DOHH2 (cell line): ENCODE results near the gene RCN1.

ENCODE experiments used
- H3F3A ChIP-seq: fragments of 200-600 bp; sonication (generic), shearing (Covaris generic); 2 replicates; pipeline ENCODE4 v1.6.0; 2016; ENCODE audit warnings: antibody characterized with exemption, mild to moderate bottlenecking; ENCODE audit not compliant: control insufficient read depth, insufficient read depth
- H3K27ac ChIP-seq: fragments of 200-600 bp; sonication (generic); 2 replicates; pipeline ENCODE4 v1.5.1; 2014; ENCODE audit warnings: low read depth, mild to moderate bottlenecking, low read length, moderate library complexity
- H3K27me3 ChIP-seq: fragments of 200-600 bp; sonication (generic); 2 replicates; pipeline ENCODE4 v1.6.1; 2014; ENCODE audit warnings: mild to moderate bottlenecking, low read length, mixed read lengths; ENCODE audit not compliant: control insufficient read depth
- H3K36me3 ChIP-seq: fragments of 200-600 bp; sonication (generic); 2 replicates; pipeline ENCODE4 v1.6.1; 2014; ENCODE audit warnings: mild to moderate bottlenecking, low read length, moderate library complexity, mixed read lengths; ENCODE audit not compliant: control insufficient read depth
- H3K4me1 ChIP-seq: fragments of 200-600 bp; sonication (generic); 2 replicates; pipeline ENCODE4 v1.6.1; 2014; ENCODE audit warnings: mild to moderate bottlenecking, low read length, mixed read lengths; ENCODE audit not compliant: control insufficient read depth
- H3K4me2 ChIP-seq: fragments of 200-600 bp; sonication (generic); 2 replicates; pipeline ENCODE4 v1.6.0; 2014; ENCODE audit warnings: mild to moderate bottlenecking, low read length, moderate library complexity
- H3K4me3 ChIP-seq: fragments of 200-600 bp; sonication (generic); 2 replicates; pipeline ENCODE4 v1.5.1; 2014; ENCODE audit warnings: mild to moderate bottlenecking, low read length, mixed read lengths
- H3K79me2 ChIP-seq: fragments of 200-600 bp; sonication (generic); 2 replicates; pipeline ENCODE4 v1.6.1; 2014; ENCODE audit warnings: mild to moderate bottlenecking, low read length, mixed read lengths; ENCODE audit not compliant: control insufficient read depth
- H3K9me2 ChIP-seq: fragments of 200-600 bp; sonication (generic); replicated peaks from 2 replicates; pipeline ENCODE4 v1.6.1; 2014; ENCODE audit warnings: mild to moderate bottlenecking, low read length, mixed read lengths; ENCODE audit not compliant: control insufficient read depth
- H3K9me3 ChIP-seq: fragments of 200-600 bp; sonication (generic); 2 replicates; pipeline ENCODE4 v1.6.1; 2014; ENCODE audit warnings: antibody characterized with exemption, low read length, mixed read lengths; ENCODE audit not compliant: control insufficient read depth, insufficient read depth
- H4K20me1 ChIP-seq: fragments of 200-600 bp; sonication (generic); 2 replicates; pipeline ENCODE4 v1.6.0; 2014; ENCODE audit warnings: low read depth, mild to moderate bottlenecking, antibody characterized with exemption, low read length, moderate library complexity; ENCODE audit not compliant: control insufficient read depth, insufficient read depth
- EZH2phosphoT487 ChIP-seq: fragments of 200-600 bp; sonication (generic); IDR thresholded peaks from 2 replicates; pipeline ENCODE4 v1.6.1; 2017; ENCODE audit warnings: borderline replicate concordance, mild to moderate bottlenecking, antibody characterized with exemption, low read length, moderate library complexity, mixed read lengths
- TF ChIP-seq, protein P1 (sequence below): fragments of 200-600 bp; sonication (generic); IDR thresholded peaks from one replicate; pipeline ENCODE4 v1.5.1; 2014; ENCODE audit warnings: antibody characterized with exemption, mild to moderate bottlenecking, low read depth, low read length; ENCODE audit not compliant: poor library complexity, severe bottlenecking

Gene RCN1

DNA sequence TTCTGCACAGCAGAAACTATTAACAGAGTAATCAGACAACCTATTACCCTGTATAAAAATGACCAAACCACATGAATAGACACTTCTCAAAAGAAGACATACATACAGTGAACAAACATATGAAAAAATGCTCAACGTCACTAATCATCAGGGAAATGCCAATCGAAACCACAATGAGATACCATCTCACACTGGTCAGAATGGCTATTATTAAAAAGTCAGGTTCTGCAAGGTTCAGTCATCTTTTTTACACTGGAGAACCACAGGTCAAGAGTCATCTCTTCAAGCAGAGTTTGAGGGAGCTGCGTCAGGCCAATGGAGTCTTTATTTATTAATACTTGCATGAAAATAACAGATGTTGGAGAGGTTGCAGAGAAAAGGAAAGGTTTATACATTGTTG, 40.4 kb downstream of the RCN1 start:
- TF ChIP-seq EZH2phosphoT487 = no peak
- TF ChIP-seq, protein P1, sequence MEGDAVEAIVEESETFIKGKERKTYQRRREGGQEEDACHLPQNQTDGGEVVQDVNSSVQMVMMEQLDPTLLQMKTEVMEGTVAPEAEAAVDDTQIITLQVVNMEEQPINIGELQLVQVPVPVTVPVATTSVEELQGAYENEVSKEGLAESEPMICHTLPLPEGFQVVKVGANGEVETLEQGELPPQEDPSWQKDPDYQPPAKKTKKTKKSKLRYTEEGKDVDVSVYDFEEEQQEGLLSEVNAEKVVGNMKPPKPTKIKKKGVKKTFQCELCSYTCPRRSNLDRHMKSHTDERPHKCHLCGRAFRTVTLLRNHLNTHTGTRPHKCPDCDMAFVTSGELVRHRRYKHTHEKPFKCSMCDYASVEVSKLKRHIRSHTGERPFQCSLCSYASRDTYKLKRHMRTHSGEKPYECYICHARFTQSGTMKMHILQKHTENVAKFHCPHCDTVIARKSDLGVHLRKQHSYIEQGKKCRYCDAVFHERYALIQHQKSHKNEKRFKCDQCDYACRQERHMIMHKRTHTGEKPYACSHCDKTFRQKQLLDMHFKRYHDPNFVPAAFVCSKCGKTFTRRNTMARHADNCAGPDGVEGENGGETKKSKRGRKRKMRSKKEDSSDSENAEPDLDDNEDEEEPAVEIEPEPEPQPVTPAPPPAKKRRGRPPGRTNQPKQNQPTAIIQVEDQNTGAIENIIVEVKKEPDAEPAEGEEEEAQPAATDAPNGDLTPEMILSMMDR = no peak
- H3K36me3 ChIP-seq = no peaks in the 10 kb centered on the region
- no peak overlapping the region for H3K27ac ChIP-seq
- H3K9me3 ChIP-seq = no peaks in the 10 kb centered on the region
- H3K79me2 ChIP-seq = no peaks in the 10 kb centered on the region
- H4K20me1 ChIP-seq = no peaks in the 10 kb centered on the region
- H3K27me3 ChIP-seq = no peaks in the 10 kb centered on the region
- H3K4me2 ChIP-seq = no peak overlapping the region
- H3F3A ChIP-seq = no peaks in the 10 kb centered on the region
- H3K9me2 ChIP-seq = no peaks in the 10 kb centered on the region
- no peaks in the 10 kb centered on the region for H3K4me1 ChIP-seq
- no peak overlapping the region for H3K4me3 ChIP-seq

- Histone ChIP-seq H3K27ac (no peak overlapping the region), H3K4me1 (no peaks in the 10 kb centered on the region), H3K36me3 (no peaks in the 10 kb centered on the region)
Measured at GRCh38 chr11:32136657-32137056, 45.8 kb downstream of the RCN1 start.

DNA sequence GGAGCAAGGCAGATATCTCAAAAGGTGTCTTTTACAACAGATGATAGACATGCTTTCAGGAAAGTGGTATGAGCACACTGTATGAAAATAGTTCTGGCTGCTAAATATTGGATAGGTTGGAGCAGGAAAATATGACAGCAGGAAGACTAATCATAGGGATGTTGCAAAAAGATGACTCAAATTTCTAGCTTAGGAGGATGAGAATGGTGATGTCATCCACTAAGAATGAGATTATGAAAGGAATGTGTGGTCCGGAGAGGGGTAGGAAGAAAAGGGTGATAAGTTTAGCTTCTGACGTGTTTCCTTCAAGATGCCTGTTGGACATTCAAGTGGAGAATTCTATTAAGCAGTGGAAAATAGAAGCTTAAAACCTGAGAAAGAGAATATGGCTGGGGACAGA, 46.4 kb downstream of the RCN1 start:
- H3K27ac ChIP-seq = no peak overlapping the region

More at GRCh38 chr11:32136657-32137056, 45.8 kb downstream of the RCN1 start:
- no peak overlapping the region for H3K4me3 ChIP-seq
- no peaks in the 10 kb centered on the region for H3F3A ChIP-seq
- H3K9me2 ChIP-seq = no peaks in the 10 kb centered on the region
- no peaks in the 10 kb centered on the region for H3K79me2 ChIP-seq
- no peak overlapping the region for H3K4me2 ChIP-seq
- no peaks in the 10 kb centered on the region for H3K9me3 ChIP-seq
- no peaks in the 10 kb centered on the region for H3K27me3 ChIP-seq
- TF ChIP-seq EZH2phosphoT487 = no peak
- TF ChIP-seq, protein P1 = no peak
- H4K20me1 ChIP-seq = no peaks in the 10 kb centered on the region

More for the DNA sequence above, 46.4 kb downstream of the RCN1 start:
- H3K9me2 ChIP-seq = no peaks in the 10 kb centered on the region
- no peaks in the 10 kb centered on the region for H3K79me2 ChIP-seq
- no peaks in the 10 kb centered on the region for H3K36me3 ChIP-seq
- H3K4me1 ChIP-seq = no peaks in the 10 kb centered on the region
- H3F3A ChIP-seq = no peaks in the 10 kb centered on the region
- H3K4me2 ChIP-seq = no peak overlapping the region
- H3K4me3 ChIP-seq = no peak overlapping the region
- no peaks in the 10 kb centered on the region for H3K9me3 ChIP-seq
- no peak for TF ChIP-seq EZH2phosphoT487
- TF ChIP-seq, protein P1 = no peak
- no peaks in the 10 kb centered on the region for H3K27me3 ChIP-seq
- no peaks in the 10 kb centered on the region for H4K20me1 ChIP-seq
